NCI-H146 treated with DMSO at 0.1 percent for 48 hours (cell line): Measurements from ENCODE around the gene ALKBH3.
A peak's percentile ranks its signal among the peaks of the same experiment; 100 is the strongest.

Source experiments
- DNase-seq: peaks from one replicate; lab custom pipeline; 2025; ENCODE audit not compliant: unreplicated experiment; lab: John Stamatoyannopoulos, UW

ALKBH3 gene

GRCh38 chr11:43959321-43959995 lies 78.8 kb downstream of the ALKBH3 start:
- no peak for DNase-seq

DNA sequence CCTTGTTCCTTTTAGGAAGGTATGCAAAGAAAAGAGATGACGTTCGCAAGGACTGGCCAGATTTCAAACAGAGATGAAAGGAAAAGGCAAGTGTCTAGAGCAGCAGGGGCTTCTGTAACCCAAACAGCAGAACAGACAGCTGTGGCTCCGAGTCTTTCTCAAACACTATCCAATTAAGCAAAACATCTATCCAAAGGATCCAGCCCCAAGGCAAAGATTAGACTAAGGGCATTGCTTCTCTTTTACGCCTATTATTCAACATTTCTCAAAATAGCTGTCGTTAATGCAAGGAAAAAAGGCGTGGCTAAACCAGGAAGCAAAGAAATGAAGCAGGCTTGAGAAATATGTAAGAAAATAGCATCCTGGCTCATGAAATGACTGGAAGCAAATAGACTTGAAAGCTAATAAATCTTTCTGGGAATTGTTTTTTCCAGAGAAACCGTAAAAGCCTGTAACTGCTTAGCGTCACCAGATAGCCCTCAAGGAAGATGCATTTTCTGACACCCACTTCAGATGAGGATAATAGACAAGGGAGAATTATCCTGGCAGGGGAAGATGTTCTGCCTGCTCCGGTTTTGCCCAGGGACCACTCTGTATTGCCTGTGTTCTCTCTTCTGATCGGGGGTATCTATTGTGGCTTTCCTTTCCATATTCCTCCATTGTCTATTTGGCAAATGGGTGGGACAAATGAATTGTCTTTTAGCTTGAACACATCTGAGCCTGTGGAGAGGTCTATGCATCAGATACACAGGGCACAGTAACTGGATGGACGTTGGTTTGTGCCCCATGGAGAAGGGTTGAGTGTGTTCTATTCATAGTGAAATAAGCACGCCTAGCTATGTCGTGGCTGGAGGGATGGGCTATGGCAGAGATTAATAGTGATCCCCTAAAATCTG lies 82.0 kb downstream of the ALKBH3 start:
- peak; percentile 64 for DNase-seq

DNA sequence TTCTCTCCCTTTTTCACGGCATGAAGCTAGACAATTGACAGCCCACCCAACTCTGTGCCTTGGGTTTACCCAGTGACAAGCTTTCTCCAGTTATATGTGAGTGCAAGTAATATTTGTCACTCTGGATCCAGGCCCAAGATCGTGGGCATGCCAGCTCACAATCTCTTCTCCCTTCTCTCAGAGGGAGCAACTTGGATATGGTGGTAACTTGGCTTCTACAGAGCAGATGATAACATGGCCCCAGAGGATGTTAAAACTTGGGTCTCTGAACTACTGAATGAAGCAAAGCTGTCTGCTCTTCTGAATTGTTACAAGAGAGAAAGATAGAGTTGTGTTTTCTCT lies 82.6 kb downstream of the ALKBH3 start:
- DNase-seq, result no peak

- DNase-seq, result no peak
These were observed 87.0 kb downstream of the ALKBH3 start for GRCh38 chr11:43967661-43968060.

GRCh38 chr11:43968719-43969118 lies 88.1 kb downstream of the ALKBH3 start:
- no peak for DNase-seq

DNA sequence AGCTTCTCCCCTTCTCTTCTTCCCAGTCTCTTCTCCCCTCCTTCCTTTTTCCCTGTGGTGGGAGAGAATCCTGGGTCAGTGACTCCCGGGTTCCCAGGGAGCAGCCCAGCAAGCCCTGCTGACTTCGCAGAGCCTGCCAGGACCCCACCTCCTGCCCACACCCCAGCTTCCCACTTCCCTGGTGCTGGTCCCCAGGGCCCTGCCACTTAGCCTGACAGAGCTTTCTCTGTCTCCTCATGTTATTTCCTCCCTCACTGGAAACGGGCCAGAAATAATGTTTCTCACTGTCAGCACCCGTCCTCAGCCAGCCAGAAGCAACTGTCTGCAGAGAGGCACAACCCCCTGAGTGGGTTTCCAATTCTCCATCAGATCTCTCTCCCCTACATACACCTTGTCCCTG lies 88.9 kb downstream of the ALKBH3 start:
- DNase-seq, result no peak
